ENCODE results near the gene TBCD.

DNA sequence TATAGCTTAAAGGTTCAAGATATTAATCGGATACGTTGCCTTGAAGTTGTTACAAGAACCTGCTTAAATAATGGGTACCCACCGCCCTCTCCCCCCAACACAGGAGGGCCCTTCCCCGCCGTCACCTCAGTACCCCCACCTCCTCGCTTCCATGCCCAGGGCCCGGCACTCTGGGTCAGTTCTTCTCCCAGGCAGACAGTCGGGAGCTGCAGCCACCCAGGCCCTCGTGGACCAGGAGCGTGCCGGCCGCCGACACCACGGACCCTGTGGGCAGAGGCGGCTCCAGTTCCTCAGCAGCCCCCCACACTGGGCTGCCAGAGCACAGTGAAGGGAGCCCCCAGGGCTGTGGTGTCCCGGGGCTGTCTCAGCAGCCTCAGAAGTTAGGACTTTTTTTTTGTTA is 168.8 kb downstream of the TBCD start:
- TF ChIP-seq JUND (IDR thresholded peaks at IDR 0.05; ENCODE audit: borderline replicate concordance, low read depth, low read length) (no peak), JUND (tag; IDR thresholded peaks at IDR 0.05; ENCODE audit: borderline replicate concordance, low read depth, low read length) (no peak), EP300 (IDR thresholded peaks at IDR 0.05; ENCODE audit: low read length) (no peak), HNRNPL (IDR thresholded peaks at IDR 0.05; ENCODE audit: low read depth, low read length) (no peak)
